Epithelial cell of prostate (primary cell): ENCODE data around the gene NDUFS8.

Source experiments
- DNase-seq: peaks from one replicate; pipeline ENCODE4 v3.0.0-alpha.2; 2011; ENCODE audit warnings: low read depth, low spot score
- H3K27ac ChIP-seq: fragments of 450-650 bp; 2 replicates; pipeline ENCODE4 v1.5.1; 2017; ENCODE audit warnings: mild to moderate bottlenecking

NDUFS8 gene

GRCh38 chr11:68014947-68015447 is 15.5 kb upstream of the NDUFS8 start:
- peak overlapping the region; percentile 85 for H3K27ac ChIP-seq

GRCh38 chr11:68015467-68015866 is 15.0 kb upstream of the NDUFS8 start:
- no peak for DNase-seq
- no peak overlapping the region for H3K27ac ChIP-seq

More at GRCh38 chr11:68014947-68015447, 15.5 kb upstream of the NDUFS8 start:
- no peak for DNase-seq

- DNase-seq = no peak
- H3K27ac ChIP-seq = no peak overlapping the region
Observed at GRCh38 chr11:68016161-68016903, 14.1 kb upstream of the NDUFS8 start.

GRCh38 chr11:68016904-68017817 is 13.3 kb upstream of the NDUFS8 start:
- H3K27ac ChIP-seq = no peak overlapping the region
- no peak for DNase-seq

- no peak for DNase-seq
- no peak overlapping the region for H3K27ac ChIP-seq
Observed at GRCh38 chr11:68017980-68018729, 12.3 kb upstream of the NDUFS8 start.

GRCh38 chr11:68018730-68019190 is 11.7 kb upstream of the NDUFS8 start:
- no peak overlapping the region for H3K27ac ChIP-seq
- DNase-seq = no peak

- no peak for DNase-seq
- no peak overlapping the region for H3K27ac ChIP-seq
Observed at GRCh38 chr11:68019486-68019885, 11.0 kb upstream of the NDUFS8 start.

GRCh38 chr11:68020575-68020974 is 9.9 kb upstream of the NDUFS8 start:
- no peak for DNase-seq
- H3K27ac ChIP-seq = peak overlapping the region; percentile 9

- H3K27ac ChIP-seq = no peak overlapping the region
- DNase-seq = no peak
Observed at GRCh38 chr11:68021167-68021787, 9.2 kb upstream of the NDUFS8 start.

GRCh38 chr11:68022531-68022930 is 8.0 kb upstream of the NDUFS8 start:
- DNase-seq = no peak
- no peak overlapping the region for H3K27ac ChIP-seq

- DNase-seq = no peak
- H3K27ac ChIP-seq = no peak overlapping the region
Observed at GRCh38 chr11:68024508-68024907, 6.0 kb upstream of the NDUFS8 start.

GRCh38 chr11:68025047-68025446 is 5.4 kb upstream of the NDUFS8 start:
- no peak overlapping the region for H3K27ac ChIP-seq
- no peak for DNase-seq

GRCh38 chr11:68026391-68027105 is 3.9 kb upstream of the NDUFS8 start:
- DNase-seq = no peak
- no peak overlapping the region for H3K27ac ChIP-seq

GRCh38 chr11:68027667-68028066 is 2.8 kb upstream of the NDUFS8 start:
- DNase-seq = no peak
- H3K27ac ChIP-seq = peak overlapping the region; percentile 61

- peak overlapping the region; percentile 61 for H3K27ac ChIP-seq
- no peak for DNase-seq
Observed at GRCh38 chr11:68028802-68029545, 1.5 kb upstream of the NDUFS8 start.

- H3K27ac ChIP-seq = peak overlapping the region; percentile 61
- DNase-seq = no peak
Observed at GRCh38 chr11:68031144-68031464, 623 bp downstream of the NDUFS8 start.

GRCh38 chr11:68032003-68032402 is 1.5 kb downstream of the NDUFS8 start:
- H3K27ac ChIP-seq = no peak overlapping the region
- no peak for DNase-seq

GRCh38 chr11:68032997-68033707 is 2.7 kb downstream of the NDUFS8 start:
- H3K27ac ChIP-seq = no peak overlapping the region
- no peak for DNase-seq
